SK-N-SH treated with all-trans-retinoic acid at 6 μM for 48 hours (cell line): ENCODE results near the gene OR10T2.

Experiments
- ARNTL ChIP-seq: fragments of 450-650 bp; formaldehyde crosslinking; IDR thresholded peaks from 2 replicates; pipeline ENCODE4 v1.5.0; 2020; ENCODE audit warnings: low read depth, mild to moderate bottlenecking, moderate library complexity, borderline replicate concordance
- ISL1 ChIP-seq: fragments of 250-450 bp; sonication (Bioruptor Pico); IDR thresholded peaks from 2 replicates; pipeline ENCODE4 v2.1.2; 2022; ENCODE audit warnings: mild to moderate bottlenecking, moderate library complexity
- RARB ChIP-seq: fragments of 250-450 bp; sonication (Bioruptor Pico); IDR thresholded peaks from 2 replicates; pipeline ENCODE4 v1.8.0; 2021; ENCODE audit warnings: mild to moderate bottlenecking, moderate library complexity
- ZFP30 ChIP-seq: fragments of 450-650 bp; formaldehyde crosslinking; IDR thresholded peaks from 2 replicates; pipeline ENCODE4 v1.5.0; 2022; ENCODE audit warnings: mild to moderate bottlenecking, moderate library complexity
- ZNF70 ChIP-seq: fragments of 450-650 bp; formaldehyde crosslinking; IDR thresholded peaks from 2 replicates; pipeline ENCODE4 v1.5.0; 2020; ENCODE audit warnings: mild to moderate bottlenecking, moderate library complexity
- ZNF8 ChIP-seq: fragments of 450-650 bp; formaldehyde crosslinking; IDR thresholded peaks from 2 replicates; pipeline ENCODE4 v1.5.0; 2020; ENCODE audit warnings: mild to moderate bottlenecking, moderate library complexity
- TF ChIP-seq, protein P1 (sequence below): fragments of 250-450 bp; sonication (Bioruptor Pico); IDR thresholded peaks from 2 replicates; pipeline ENCODE4 v1.5.1; 2020; ENCODE audit warnings: low read depth, mild to moderate bottlenecking, moderate library complexity

DNA sequence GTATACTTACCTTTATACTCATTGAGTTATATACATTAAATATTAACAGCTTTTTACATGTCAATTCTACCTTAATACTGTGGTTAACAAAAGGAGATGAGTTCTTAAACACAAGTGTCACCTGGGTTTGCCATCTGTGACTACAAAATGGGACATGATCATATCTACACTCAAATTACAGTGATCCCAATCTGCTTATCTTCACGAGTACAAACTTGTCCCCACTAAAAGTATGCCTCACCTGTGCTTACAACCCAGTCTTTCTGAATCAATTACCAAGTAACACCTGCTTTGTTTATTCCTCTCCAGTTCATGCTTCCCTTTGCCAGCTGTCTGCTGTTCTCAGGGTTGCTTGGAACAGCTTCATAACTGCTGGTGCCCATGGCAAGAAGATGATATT lies 36.8 kb downstream of the OR10T2 start:
- TF ChIP-seq ISL1 (CRISPR knock-in tag): no peak
- no peak for TF ChIP-seq ARNTL (CRISPR knock-in tag)
- TF ChIP-seq ZNF8 (CRISPR knock-in tag): no peak
- TF ChIP-seq ZFP30 (CRISPR knock-in tag): no peak
- no peak for TF ChIP-seq RARB (CRISPR knock-in tag)
- TF ChIP-seq, protein P1, sequence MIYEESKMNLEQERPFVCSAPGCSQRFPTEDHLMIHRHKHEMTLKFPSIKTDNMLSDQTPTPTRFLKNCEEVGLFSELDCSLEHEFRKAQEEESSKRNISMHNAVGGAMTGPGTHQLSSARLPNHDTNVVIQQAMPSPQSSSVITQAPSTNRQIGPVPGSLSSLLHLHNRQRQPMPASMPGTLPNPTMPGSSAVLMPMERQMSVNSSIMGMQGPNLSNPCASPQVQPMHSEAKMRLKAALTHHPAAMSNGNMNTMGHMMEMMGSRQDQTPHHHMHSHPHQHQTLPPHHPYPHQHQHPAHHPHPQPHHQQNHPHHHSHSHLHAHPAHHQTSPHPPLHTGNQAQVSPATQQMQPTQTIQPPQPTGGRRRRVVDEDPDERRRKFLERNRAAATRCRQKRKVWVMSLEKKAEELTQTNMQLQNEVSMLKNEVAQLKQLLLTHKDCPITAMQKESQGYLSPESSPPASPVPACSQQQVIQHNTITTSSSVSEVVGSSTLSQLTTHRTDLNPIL: no peak
- no peak for TF ChIP-seq ZNF70 (CRISPR knock-in tag)
